D721Med (cell line): ENCODE data around the gene ABCA12.

ENCODE experiments used
- DNase-seq: peaks from one replicate; pipeline ENCODE4 v3.0.0; 2011; ENCODE audit warnings: low spot score; ENCODE audit not compliant: insufficient read length
- FAIRE-seq: peaks from 2 replicates; lab custom pipeline; 2011; peaks lifted over from hg19 to GRCh38; lab: Jason Lieb, UNC
- CTCF ChIP-seq: IDR thresholded peaks from 2 replicates; pipeline ENCODE4 v1.5.1; 2012; ENCODE audit warnings: mild to moderate bottlenecking, control low read depth; ENCODE audit not compliant: insufficient read depth; ENCODE audit errors: missing control alignments

The ABCA12 gene

GRCh38 chr2:215029936-215030335 lies 108.5 kb downstream of the ABCA12 start:
- FAIRE-seq (no peak), DNase-seq (no peak)
- no peak for TF ChIP-seq CTCF

- no peak for TF ChIP-seq CTCF
- FAIRE-seq = no peak
- no peak for DNase-seq
Measured at GRCh38 chr2:215028231-215028630, 110.2 kb downstream of the ABCA12 start.

GRCh38 chr2:215027779-215028178 lies 110.6 kb downstream of the ABCA12 start:
- no peak for FAIRE-seq
- TF ChIP-seq CTCF = no peak
- DNase-seq = no peak

- TF ChIP-seq CTCF = no peak
- FAIRE-seq (no peak), DNase-seq (no peak)
Measured at GRCh38 chr2:215022910-215023309, 115.5 kb downstream of the ABCA12 start.

GRCh38 chr2:215022418-215022817 lies 116.0 kb downstream of the ABCA12 start:
- TF ChIP-seq CTCF = no peak
- FAIRE-seq (no peak), DNase-seq (no peak)

GRCh38 chr2:215020283-215020682 lies 118.1 kb downstream of the ABCA12 start:
- DNase-seq (no peak), FAIRE-seq (no peak)
- no peak for TF ChIP-seq CTCF

GRCh38 chr2:215019521-215020145 lies 118.8 kb downstream of the ABCA12 start:
- no peak for TF ChIP-seq CTCF
- DNase-seq (no peak), FAIRE-seq (no peak)
